Measurements from ENCODE around the gene PIGV. TPM values are rescaled to one million over a fixed set of nuclear protein-coding genes. Genes with fewer than 3 reads are reported as not detected.
"Not testable (repeated sequence)": the region's sequence is repeated elsewhere in the genome, so short reads cannot be mapped to it uniquely, and the experiment has no call there.

Gene PIGV
- total RNA-seq, 1 experiment from 2014 or later: 11.7 TPM

GRCh38 chr1:26838474-26839338, 51.0 kb downstream of the PIGV start:
- H3K27me3 ChIP-seq: no peaks in the 10 kb centered on the region
- no peaks in the 10 kb centered on the region; the same call in 1 of the 2 replicates for H3K36me3 ChIP-seq
- H3K4me3 ChIP-seq: no peak overlapping the region
- no peaks in the 10 kb centered on the region for H3K9me3 ChIP-seq
- no peak for DNase-seq

- H3K27me3 ChIP-seq: no peaks in the 10 kb centered on the region
- no peaks in the 10 kb centered on the region for H3K9me3 ChIP-seq
- no peak overlapping the region for H3K4me3 ChIP-seq
- DNase-seq: no peak
- no peaks in the 10 kb centered on the region; the same call in 1 of the 2 replicates for H3K36me3 ChIP-seq
These were observed 51.6 kb downstream of the PIGV start for GRCh38 chr1:26839339-26839722.

- no peaks in the 10 kb centered on the region for H3K9me3 ChIP-seq
- DNase-seq: no peak
- no peaks in the 10 kb centered on the region; the same call in 1 of the 2 replicates for H3K36me3 ChIP-seq
- no peaks in the 10 kb centered on the region for H3K27me3 ChIP-seq
- H3K4me3 ChIP-seq: no peak overlapping the region
These were observed 52.0 kb downstream of the PIGV start for GRCh38 chr1:26839779-26840178.

- Histone ChIP-seq H3K9me3 (no peaks in the 10 kb centered on the region), H3K36me3 (peaks cover 8% of the 10 kb centered on the region), H3K27me3 (no peaks in the 10 kb centered on the region), H3K4me3 (no peak overlapping the region)
- no peak for DNase-seq
These were observed 56.9 kb downstream of the PIGV start for GRCh38 chr1:26844424-26845196.

- not testable (repeated sequence) for H3K27me3 ChIP-seq, H3K4me3 ChIP-seq, H3K9me3 ChIP-seq, DNase-seq
- H3K36me3 ChIP-seq: peaks cover 29% of the 10 kb centered on the region
These were observed 60.1 kb downstream of the PIGV start for GRCh38 chr1:26847826-26848225.

Other genes with a start within 250 kb of the PIGV start
- 5.5 and 14.6 TPM in 2 replicates for gene ARID1A, start 91.9 kb upstream of the PIGV start, total RNA-seq (2014; rRNA removed; shearing (Covaris generic); ENCODE audit: low replicate concordance)
- gene ZDHHC18, start 38.7 kb downstream of the PIGV start, total RNA-seq (2014; rRNA removed; shearing (Covaris generic); ENCODE audit: low replicate concordance): 3.5 and 12.7 TPM in 2 replicates
- gene SFN, start 75.2 kb downstream of the PIGV start, total RNA-seq (2014; rRNA removed; shearing (Covaris generic); ENCODE audit: low replicate concordance): not detected in 2 replicates
- gene GPN2, start 102.3 kb downstream of the PIGV start, total RNA-seq (2014; rRNA removed; shearing (Covaris generic); ENCODE audit: low replicate concordance): 10.0 and 13.0 TPM in 2 replicates
- gene GPATCH3, start 112.5 kb downstream of the PIGV start, total RNA-seq (2014; rRNA removed; shearing (Covaris generic); ENCODE audit: low replicate concordance): 12.2 and 15.6 TPM in 2 replicates
- not detected in 2 replicates for gene NR0B2, start 126.0 kb downstream of the PIGV start, total RNA-seq (2014; rRNA removed; shearing (Covaris generic); ENCODE audit: low replicate concordance)
- gene NUDC, start 133.8 kb downstream of the PIGV start, total RNA-seq (2014; rRNA removed; shearing (Covaris generic); ENCODE audit: low replicate concordance): 19.1 and 33.9 TPM in 2 replicates
- gene KDF1, start 172.5 kb downstream of the PIGV start, total RNA-seq (2014; rRNA removed; shearing (Covaris generic); ENCODE audit: low replicate concordance): not detected in 2 replicates
- 4.7 and 8.8 TPM in 2 replicates for gene TRNP1, start 205.7 kb downstream of the PIGV start, total RNA-seq (2014; rRNA removed; shearing (Covaris generic); ENCODE audit: low replicate concordance)
- gene TENT5B, start 224.9 kb downstream of the PIGV start, total RNA-seq (2014; rRNA removed; shearing (Covaris generic); ENCODE audit: low replicate concordance): 0.86 and 2.4 TPM in 2 replicates